Activated T-helper 2 cell treated with anti-CD3 and anti-CD28 coated beads, Interferon-gamma antibody, Interleukin-2, Interleukin-4, amounts not matched to agents 10 μg/mL and 5 μg/mL and 100 μg/mL, durations not matched to agents 14 hours and 24 hours and 36 hours (primary cell): Measurements from ENCODE around the gene MINDY4. TPM values are rescaled to one million over a fixed set of nuclear protein-coding genes. Genes with fewer than 3 reads are reported as not detected.

ENCODE experiments used
- DNase-seq: peaks from one replicate; pipeline ENCODE4 v3.0.0; 2021; ENCODE audit warnings: low spot score
- H3K27ac Mint-ChIP-seq: one replicate; pipeline ENCODE4 v1.8.0; 2021; ENCODE audit warnings: mixed read lengths
- H3K27me3 Mint-ChIP-seq: one replicate; pipeline ENCODE4 v1.8.0; 2021; ENCODE audit warnings: low read depth, mixed read lengths
- H3K36me3 Mint-ChIP-seq: one replicate; pipeline ENCODE4 v1.8.0; 2021; ENCODE audit warnings: low read depth, mixed read lengths
- H3K4me1 Mint-ChIP-seq: one replicate; pipeline ENCODE4 v1.8.0; 2021; ENCODE audit warnings: low read depth, mixed read lengths
- H3K4me3 Mint-ChIP-seq: one replicate; pipeline ENCODE4 v1.8.0; 2021; ENCODE audit warnings: low read depth, mild to moderate bottlenecking, moderate library complexity, mixed read lengths
- H3K9me3 Mint-ChIP-seq: one replicate; pipeline ENCODE4 v1.8.0; 2021; ENCODE audit warnings: mixed read lengths
- intact Hi-C: fragments of 100-400 bp; cut with micrococcal nuclease; formaldehyde crosslinking; loops from one replicate; pipeline ENCODE4 v1.15.1; 2023
- total RNA-seq: library from RNA; stranded (reverse); gene quantifications from 2 replicates; pipeline ENCODE4 v1.2.3, GENCODE V29; 2022

The MINDY4 gene
- total RNA-seq, 1 donor from 2014 or later = 1.3 TPM

- Mint-ChIP-seq H3K36me3 (no peaks in the 10 kb centered on the region), H3K4me1 (no peaks in the 10 kb centered on the region), H3K9me3 (no peaks in the 10 kb centered on the region), H3K4me3 (no peak overlapping the region), H3K27ac (no peak overlapping the region), H3K27me3 (no peaks in the 10 kb centered on the region)
- DNase-seq = no peak
- intact Hi-C loops = no loop called here
Observed at GRCh38 chr7:30865821-30866220, 94.6 kb downstream of the MINDY4 start.

- intact Hi-C loops = no loop called here
- no peak for DNase-seq
- no peaks in the 10 kb centered on the region for H3K27me3 Mint-ChIP-seq
Observed at GRCh38 chr7:30866939-30867338, 95.7 kb downstream of the MINDY4 start.

GRCh38 chr7:30867483-30867882, 96.3 kb downstream of the MINDY4 start:
- no peak overlapping the region for H3K27ac Mint-ChIP-seq
- no peak overlapping the region for H3K4me3 Mint-ChIP-seq
- no peaks in the 10 kb centered on the region for H3K4me1 Mint-ChIP-seq
- intact Hi-C loops = no loop called here
- H3K9me3 Mint-ChIP-seq = no peaks in the 10 kb centered on the region
- no peak for DNase-seq
- H3K36me3 Mint-ChIP-seq = no peaks in the 10 kb centered on the region
- H3K27me3 Mint-ChIP-seq = no peaks in the 10 kb centered on the region

More at GRCh38 chr7:30866939-30867338, 95.7 kb downstream of the MINDY4 start:
- H3K4me1 Mint-ChIP-seq = no peaks in the 10 kb centered on the region
- no peaks in the 10 kb centered on the region for H3K36me3 Mint-ChIP-seq
- no peak overlapping the region for H3K27ac Mint-ChIP-seq
- no peaks in the 10 kb centered on the region for H3K9me3 Mint-ChIP-seq
- H3K4me3 Mint-ChIP-seq = no peak overlapping the region

- Mint-ChIP-seq H3K27me3 (no peaks in the 10 kb centered on the region), H3K36me3 (no peaks in the 10 kb centered on the region), H3K4me3 (no peak overlapping the region), H3K27ac (no peak overlapping the region), H3K9me3 (no peaks in the 10 kb centered on the region), H3K4me1 (no peaks in the 10 kb centered on the region)
- intact Hi-C loops = no loop called here
- no peak for DNase-seq
Observed at GRCh38 chr7:30869794-30870611, 98.8 kb downstream of the MINDY4 start.

- no peaks in the 10 kb centered on the region for H3K9me3 Mint-ChIP-seq
- H3K4me3 Mint-ChIP-seq = no peak overlapping the region
- intact Hi-C loops = no loop called here
- no peaks in the 10 kb centered on the region for H3K27me3 Mint-ChIP-seq
- H3K4me1 Mint-ChIP-seq = no peaks in the 10 kb centered on the region
- no peak overlapping the region for H3K27ac Mint-ChIP-seq
- no peaks in the 10 kb centered on the region for H3K36me3 Mint-ChIP-seq
- no peak for DNase-seq
Observed at GRCh38 chr7:30870821-30871518, 99.8 kb downstream of the MINDY4 start.

- H3K27me3 Mint-ChIP-seq = no peaks in the 10 kb centered on the region
- H3K27ac Mint-ChIP-seq = no peak overlapping the region
- intact Hi-C loops = no loop called here
- no peaks in the 10 kb centered on the region for H3K36me3 Mint-ChIP-seq
- no peaks in the 10 kb centered on the region for H3K4me1 Mint-ChIP-seq
- no peak for DNase-seq
- H3K4me3 Mint-ChIP-seq = no peak overlapping the region
- H3K9me3 Mint-ChIP-seq = no peaks in the 10 kb centered on the region
Observed at GRCh38 chr7:30871655-30872054, 100.4 kb downstream of the MINDY4 start.

- Mint-ChIP-seq H3K9me3 (no peaks in the 10 kb centered on the region), H3K27me3 (no peaks in the 10 kb centered on the region), H3K27ac (no peak overlapping the region), H3K4me3 (no peak overlapping the region), H3K36me3 (no peaks in the 10 kb centered on the region), H3K4me1 (no peaks in the 10 kb centered on the region)
- DNase-seq = no peak
- intact Hi-C loops = no loop called here
Observed at GRCh38 chr7:30873207-30873606, 102.0 kb downstream of the MINDY4 start.

GRCh38 chr7:30873656-30874055, 102.4 kb downstream of the MINDY4 start:
- Mint-ChIP-seq H3K4me1 (no peaks in the 10 kb centered on the region), H3K27me3 (no peaks in the 10 kb centered on the region), H3K27ac (no peak overlapping the region), H3K4me3 (no peak overlapping the region), H3K9me3 (no peaks in the 10 kb centered on the region), H3K36me3 (no peaks in the 10 kb centered on the region)
- intact Hi-C loops = no loop called here
- no peak for DNase-seq

GRCh38 chr7:30874656-30875302, 103.6 kb downstream of the MINDY4 start:
- intact Hi-C loops = no loop called here
- H3K4me3 Mint-ChIP-seq = no peak overlapping the region
- no peaks in the 10 kb centered on the region for H3K36me3 Mint-ChIP-seq
- no peaks in the 10 kb centered on the region for H3K9me3 Mint-ChIP-seq
- no peak overlapping the region for H3K27ac Mint-ChIP-seq
- no peaks in the 10 kb centered on the region for H3K4me1 Mint-ChIP-seq
- no peak for DNase-seq
- H3K27me3 Mint-ChIP-seq = no peaks in the 10 kb centered on the region

GRCh38 chr7:30877015-30877769, 106.0 kb downstream of the MINDY4 start:
- DNase-seq = no peak
- Mint-ChIP-seq H3K9me3 (no peaks in the 10 kb centered on the region), H3K4me1 (no peaks in the 10 kb centered on the region), H3K36me3 (no peaks in the 10 kb centered on the region), H3K4me3 (no peak overlapping the region), H3K27ac (no peak overlapping the region), H3K27me3 (peaks cover 2% of the 10 kb centered on the region)
- intact Hi-C loops = no loop called here

- intact Hi-C loops = no loop called here
- H3K27ac Mint-ChIP-seq = no peak overlapping the region
- no peaks in the 10 kb centered on the region for H3K4me1 Mint-ChIP-seq
- no peak overlapping the region for H3K4me3 Mint-ChIP-seq
- no peaks in the 10 kb centered on the region for H3K9me3 Mint-ChIP-seq
- no peaks in the 10 kb centered on the region for H3K36me3 Mint-ChIP-seq
- no peak for DNase-seq
- H3K27me3 Mint-ChIP-seq = peaks cover 2% of the 10 kb centered on the region
Observed at GRCh38 chr7:30877993-30878392, 106.8 kb downstream of the MINDY4 start.

- H3K9me3 Mint-ChIP-seq = no peaks in the 10 kb centered on the region
- intact Hi-C loops = no loop called here
- no peaks in the 10 kb centered on the region for H3K36me3 Mint-ChIP-seq
- no peak overlapping the region for H3K4me3 Mint-ChIP-seq
- no peak overlapping the region for H3K27ac Mint-ChIP-seq
- no peaks in the 10 kb centered on the region for H3K4me1 Mint-ChIP-seq
- no peak for DNase-seq
- peaks cover 2% of the 10 kb centered on the region for H3K27me3 Mint-ChIP-seq
Observed at GRCh38 chr7:30879139-30880124, 108.2 kb downstream of the MINDY4 start.
